GM12892 (cell line): ENCODE data around the gene HOXD9.

Experiments
- DNase-seq: peaks from one replicate; pipeline ENCODE4 v3.0.0; 2011; ENCODE audit not compliant: insufficient read length
- FAIRE-seq: peaks from 2 replicates; lab custom pipeline; 2011; peaks lifted over from hg19 to GRCh38; lab: Jason Lieb, UNC
- POLR2A ChIP-seq: IDR thresholded peaks from 2 replicates; pipeline ENCODE4 v1.6.1; 2011; ENCODE audit warnings: low read depth, low read length, control low read depth
- POLR2AphosphoS5 ChIP-seq: IDR thresholded peaks from 2 replicates; pipeline ENCODE4 v1.6.1; 2011; ENCODE audit warnings: low read depth, low read length, control low read depth
- TAF1 ChIP-seq: IDR thresholded peaks from 2 replicates; pipeline ENCODE4 v1.6.1; 2011; ENCODE audit warnings: low read depth, mild to moderate bottlenecking, control low read depth, low read length, borderline replicate concordance

Gene HOXD9

GRCh38 chr2:176126929-176127773 lies 4.6 kb downstream of the HOXD9 start:
- peak; percentile 64 for FAIRE-seq
- TF ChIP-seq POLR2AphosphoS5 (no peak), TAF1 (no peak), POLR2A (no peak)
- DNase-seq = no peak

DNA sequence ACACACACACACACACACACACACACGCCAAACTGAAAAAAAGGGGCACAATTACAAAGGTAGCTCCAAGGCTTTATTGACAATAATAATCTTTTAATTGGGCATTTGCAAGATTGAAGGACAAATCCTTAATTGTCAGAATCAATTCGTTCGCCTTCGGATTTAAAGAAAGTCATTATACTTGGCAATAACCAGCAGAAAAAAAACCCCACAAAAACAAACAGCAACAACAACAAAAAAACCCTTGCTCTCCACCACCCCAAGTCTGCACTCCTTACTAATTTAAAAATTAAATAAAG lies 5.2 kb downstream of the HOXD9 start:
- DNase-seq = no peak
- no peak for FAIRE-seq
- no peak for TF ChIP-seq TAF1
- no peak for TF ChIP-seq POLR2A
- no peak for TF ChIP-seq POLR2AphosphoS5

DNA sequence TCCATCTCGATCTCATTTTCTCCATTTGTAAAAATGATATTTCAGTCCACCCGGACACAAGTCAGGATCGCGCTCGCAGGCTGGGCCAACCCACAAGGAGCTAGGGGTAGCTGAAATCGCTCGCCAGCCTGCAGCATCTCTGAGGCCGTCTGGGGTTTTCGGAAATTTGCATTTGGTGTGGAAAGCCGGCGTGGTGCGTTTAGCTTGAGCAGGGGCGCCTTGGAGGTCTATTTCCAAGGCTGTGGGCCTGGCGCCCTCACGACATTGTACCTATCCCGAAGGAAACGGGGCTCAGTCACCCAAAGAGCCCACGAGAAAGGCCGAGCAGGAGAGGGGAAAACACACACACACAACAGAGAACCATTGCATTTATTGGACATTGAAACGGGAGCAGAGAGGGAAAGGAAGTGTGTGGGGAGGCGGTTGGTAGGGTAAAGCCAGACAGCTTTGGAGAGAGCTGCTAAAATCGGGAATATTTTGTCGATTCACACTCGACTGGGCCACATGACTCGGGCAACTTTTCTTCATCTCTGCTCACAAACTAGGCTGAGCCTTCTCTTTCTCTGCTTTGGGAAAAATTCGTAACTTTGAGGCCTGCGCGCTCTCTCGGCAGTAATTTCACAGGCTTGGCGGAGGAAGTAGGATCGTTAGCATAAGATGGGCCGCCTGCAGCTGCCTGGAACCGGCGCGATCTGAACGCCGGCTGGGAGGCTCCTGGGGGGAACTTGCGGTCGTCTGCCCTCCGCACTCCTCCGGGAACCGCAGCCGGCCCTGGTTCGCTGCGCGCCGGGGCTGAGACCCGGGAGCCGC lies 5.9 kb downstream of the HOXD9 start:
- TF ChIP-seq TAF1 (no peak), POLR2A (no peak), POLR2AphosphoS5 (no peak)
- no peak for FAIRE-seq
- DNase-seq = no peak

- DNase-seq (no peak), FAIRE-seq (no peak)
- TF ChIP-seq POLR2A = no peak
- no peak for TF ChIP-seq POLR2AphosphoS5
- TF ChIP-seq TAF1 = no peak
These were observed 6.7 kb downstream of the HOXD9 start, which contains the start of gene HOXD8 for GRCh38 chr2:176128982-176129796. HOXD8 (plus strand) TSS chr2:176129705; CDS start chr2:176130367, 662 bp downstream.

DNA sequence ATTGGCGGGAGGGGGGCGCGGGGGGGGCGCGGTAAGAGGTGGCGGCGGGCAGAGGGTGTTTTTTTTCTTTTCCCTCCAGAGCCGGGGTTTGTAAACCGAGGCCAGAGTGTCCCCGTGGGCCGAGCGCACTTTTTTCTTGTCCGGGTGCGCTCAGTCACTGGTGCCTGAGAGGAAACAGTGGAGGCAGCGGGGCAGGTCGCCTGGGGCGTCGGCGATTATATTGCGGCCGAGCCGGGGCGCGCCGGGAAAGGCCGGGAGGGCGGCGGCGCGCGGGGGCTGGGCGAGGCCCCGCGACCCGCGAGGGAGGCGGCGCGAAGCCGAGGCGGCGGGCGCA lies 7.3 kb downstream of the HOXD9 start:
- FAIRE-seq (no peak), DNase-seq (no peak)
- TF ChIP-seq POLR2A (no peak), TAF1 (no peak), POLR2AphosphoS5 (no peak)

GRCh38 chr2:176130147-176130956 lies 7.8 kb downstream of the HOXD9 start:
- no peak for FAIRE-seq
- no peak for DNase-seq
- TF ChIP-seq TAF1 (no peak), POLR2A (no peak), POLR2AphosphoS5 (no peak)

GRCh38 chr2:176130957-176131847 lies 8.7 kb downstream of the HOXD9 start:
- no peak for TF ChIP-seq POLR2AphosphoS5
- TF ChIP-seq POLR2A = no peak
- TF ChIP-seq TAF1 = no peak
- DNase-seq = no peak

GRCh38 chr2:176131848-176132158 lies 9.3 kb downstream of the HOXD9 start:
- FAIRE-seq = no peak
- no peak for DNase-seq
- no peak for TF ChIP-seq POLR2AphosphoS5
- no peak for TF ChIP-seq TAF1

More at GRCh38 chr2:176130957-176131847, 8.7 kb downstream of the HOXD9 start:
- no peak for FAIRE-seq

- DNase-seq (no peak), FAIRE-seq (no peak)
These were observed 10.0 kb downstream of the HOXD9 start for GRCh38 chr2:176132205-176133171.

More at GRCh38 chr2:176132205-176133171, 10.0 kb downstream of the HOXD9 start:
- TF ChIP-seq POLR2A (no peak), POLR2AphosphoS5 (no peak), TAF1 (no peak)
